Esophagus mucosa (tissue), 1 donor: Measurements from ENCODE around the gene SYNE2. TPM values are rescaled to one million over a fixed set of nuclear protein-coding genes. Genes with fewer than 3 reads are reported as not detected.
A peak's percentile ranks its signal among the peaks of the same experiment; 100 is the strongest.
"Not testable (repeated sequence)": the region's sequence is repeated elsewhere in the genome, so short reads cannot be mapped to it uniquely, and the experiment has no call there.

Experiments used
- ATAC-seq: fragments of 200-7000 bp; cut with Tn5 transposase; one replicate; pipeline ENCODE4 v1.9.1; 2020
- total RNA-seq: library from RNA; stranded (reverse); gene quantifications from one replicate; pipeline ENCODE4 v1.2.4, GENCODE V29; 2023
- donor health status: DM: yes; HTN: yes; CAD: no.

SYNE2 gene
- total RNA-seq, 1 donor from 2014 or later: 99.8 TPM

GRCh38 chr14:64082837-64083236 lies 230.0 kb downstream of the SYNE2 start:
- no peak for ATAC-seq

DNA sequence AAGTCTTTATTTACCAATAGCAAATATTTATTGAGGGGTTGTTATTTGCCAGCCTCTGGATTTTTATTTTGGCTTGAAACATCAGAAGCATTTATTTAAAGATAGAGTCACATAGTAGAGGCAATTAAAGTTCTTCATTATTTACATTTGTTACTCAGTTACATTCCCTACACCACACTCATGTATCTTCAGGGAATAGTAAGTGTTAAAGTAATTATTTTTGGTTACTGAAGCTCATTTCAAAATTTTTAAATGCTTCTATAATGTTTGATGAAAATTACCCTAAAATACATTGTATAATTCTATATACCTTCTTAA lies 235.8 kb downstream of the SYNE2 start:
- no peak for ATAC-seq

DNA sequence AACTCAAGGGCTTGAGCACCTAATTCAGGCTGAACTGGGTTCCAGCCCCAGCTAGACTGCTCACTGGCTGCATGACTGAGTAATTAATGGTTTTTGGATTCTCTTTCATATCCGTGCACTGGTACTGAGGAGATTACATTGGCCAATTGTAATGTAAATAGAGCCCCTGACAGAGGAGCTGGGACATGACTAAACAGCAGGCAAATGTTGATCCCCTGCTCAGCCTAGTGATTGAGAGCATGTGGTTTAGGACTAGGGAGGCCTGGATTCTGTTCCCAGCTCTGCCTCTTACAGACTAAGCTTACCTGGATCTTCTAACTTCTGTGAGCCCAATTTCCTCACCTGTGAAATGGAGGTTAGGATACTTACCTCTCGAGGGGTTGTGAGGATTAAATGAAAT lies 237.1 kb downstream of the SYNE2 start:
- peak; percentile 61 for ATAC-seq

GRCh38 chr14:64091217-64091616 lies 238.4 kb downstream of the SYNE2 start:
- ATAC-seq: no peak

DNA sequence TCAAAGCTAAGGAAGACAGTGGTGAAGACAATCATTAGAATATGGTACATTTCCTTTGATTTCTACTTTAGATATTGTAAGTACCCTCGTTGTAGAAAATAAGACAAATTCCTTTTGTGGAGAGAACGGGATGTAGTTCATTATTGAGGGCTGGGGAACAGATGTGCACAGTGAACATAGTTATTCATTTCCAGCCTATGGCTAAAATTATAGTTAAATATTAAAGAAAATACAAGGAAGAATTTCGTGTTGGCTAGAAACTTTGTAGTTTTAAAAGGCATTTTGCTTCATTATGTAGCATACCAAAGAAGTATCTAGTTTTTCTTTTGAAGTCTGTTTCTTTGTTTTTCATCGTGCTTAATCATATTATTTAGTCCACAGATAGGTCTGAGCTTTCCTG lies 239.5 kb downstream of the SYNE2 start:
- ATAC-seq: no peak

GRCh38 chr14:64092940-64093339 lies 240.1 kb downstream of the SYNE2 start:
- peak; percentile 89 for ATAC-seq

DNA sequence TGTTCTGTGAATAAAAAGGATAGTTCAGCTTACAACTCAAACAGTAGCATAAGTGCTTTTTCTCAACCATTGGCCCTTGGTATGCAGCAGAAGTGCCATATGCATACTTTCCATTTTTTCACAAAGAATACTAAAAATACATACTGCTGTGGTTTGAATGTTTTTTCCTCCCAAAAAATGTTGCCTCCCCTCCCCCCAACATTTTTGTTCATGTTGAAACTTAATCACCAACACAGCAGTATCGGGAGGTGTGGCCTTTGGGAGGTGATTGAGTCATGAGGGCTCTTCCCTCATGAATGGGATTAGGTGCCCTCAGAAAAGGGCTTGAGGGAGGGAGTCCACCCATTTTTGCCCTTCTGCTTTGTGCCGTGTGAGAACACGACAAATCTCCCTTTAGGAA lies 242.8 kb downstream of the SYNE2 start:
- peak; percentile 62 for ATAC-seq

- ATAC-seq: peak; percentile 15
Measured at GRCh38 chr14:64098120-64098519, 245.3 kb downstream of the SYNE2 start.

DNA sequence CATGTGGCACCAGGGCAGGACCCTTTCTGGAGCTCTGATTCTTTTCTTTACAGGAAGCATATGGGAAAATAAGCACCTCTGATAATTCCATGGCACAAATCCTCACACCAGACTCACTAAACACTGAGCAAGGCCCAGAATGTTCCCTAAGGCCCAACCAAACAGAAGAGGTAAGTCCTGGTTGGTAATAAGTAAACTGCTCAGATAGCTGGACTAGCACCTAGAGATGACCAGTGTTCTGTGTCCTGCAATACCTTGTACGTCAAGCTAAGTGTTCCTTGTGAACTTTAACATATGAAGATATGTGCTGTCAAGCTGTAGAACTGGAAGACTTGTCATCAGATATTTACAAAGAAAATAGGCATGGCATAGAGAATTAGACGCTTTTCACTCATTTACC lies 254.6 kb downstream of the SYNE2 start:
- ATAC-seq: peak; percentile 60

- ATAC-seq: no peak
Measured at GRCh38 chr14:64109819-64110554, 257.2 kb downstream of the SYNE2 start.

DNA sequence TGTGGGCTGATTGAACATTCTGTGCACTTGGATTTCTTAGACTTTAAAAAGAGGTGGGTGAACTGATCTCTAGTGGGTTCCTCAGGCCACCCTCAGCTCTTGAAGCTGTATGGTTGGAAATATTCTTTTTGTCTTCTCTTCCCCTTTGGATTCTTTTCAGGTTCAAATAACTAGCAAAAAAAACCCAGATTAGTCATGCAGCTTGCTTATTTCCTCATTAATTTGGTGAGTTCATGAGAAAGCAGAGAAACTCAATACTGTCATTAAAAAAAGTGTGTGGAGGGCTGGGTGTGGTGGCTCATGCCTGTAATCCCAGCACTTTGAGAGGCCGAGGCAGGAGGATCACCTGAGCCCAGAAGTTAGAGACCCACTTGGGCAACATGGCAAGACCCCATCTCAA lies 258.0 kb downstream of the SYNE2 start:
- no peak for ATAC-seq

GRCh38 chr14:64112867-64113678 lies 260.3 kb downstream of the SYNE2 start:
- peak; percentile 78 for ATAC-seq

- peak; percentile 72 for ATAC-seq
Measured at GRCh38 chr14:64114166-64114565, 261.4 kb downstream of the SYNE2 start.

DNA sequence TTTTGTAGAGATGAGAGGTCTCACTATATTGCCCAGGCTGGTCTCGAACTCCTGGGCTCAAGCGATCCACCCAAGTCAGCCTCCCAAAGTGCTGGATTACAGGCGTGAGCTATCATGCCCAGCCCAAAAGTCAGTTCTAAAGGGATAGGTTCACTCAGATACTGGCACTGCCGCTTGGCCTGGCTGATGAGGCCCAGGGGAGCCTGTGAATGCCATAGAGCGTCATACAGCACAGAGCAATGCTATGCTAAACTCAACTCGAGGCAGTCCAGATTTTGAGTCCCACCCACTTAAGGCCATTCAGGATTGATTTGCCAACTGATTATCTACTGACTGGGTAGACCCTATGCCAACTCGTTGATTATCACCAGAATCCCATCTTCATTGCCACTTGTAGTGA lies 262.0 kb downstream of the SYNE2 start:
- no peak for ATAC-seq

GRCh38 chr14:64115401-64115800 lies 262.6 kb downstream of the SYNE2 start:
- ATAC-seq: no peak

DNA sequence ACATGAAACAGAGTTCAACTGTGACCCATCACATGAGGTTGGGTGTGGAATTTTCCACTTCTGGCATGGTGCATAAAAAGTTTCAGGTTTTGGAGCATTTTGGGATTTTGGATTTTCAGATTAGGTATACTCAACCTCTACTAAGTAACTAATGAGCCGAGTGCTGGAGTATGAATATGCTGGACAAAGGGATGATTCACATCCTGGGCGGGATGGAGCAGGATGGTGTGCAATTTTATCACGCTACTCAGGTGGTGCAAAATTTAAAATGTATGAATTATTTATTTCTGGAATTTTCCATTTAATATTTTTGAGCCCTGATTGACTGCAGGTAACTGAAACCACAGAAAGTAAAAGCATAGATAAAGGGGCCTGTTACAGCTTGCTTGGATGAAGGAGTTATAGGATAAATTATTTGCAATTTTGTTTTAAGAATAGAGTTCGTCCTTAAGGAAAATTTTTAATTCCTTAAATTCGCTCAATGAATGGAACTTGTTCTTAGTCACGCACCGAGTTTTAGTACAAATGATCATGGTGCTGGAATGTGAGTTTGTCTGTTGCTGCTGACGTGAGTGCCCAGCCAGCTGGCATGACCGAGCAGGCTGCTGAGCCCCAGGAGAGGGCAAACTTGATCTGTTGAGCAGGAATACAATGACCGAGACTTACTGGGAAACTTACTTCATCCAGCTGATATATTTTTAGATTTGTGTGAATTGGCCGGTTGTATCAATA lies 265.0 kb downstream of the SYNE2 start:
- peak; percentile 87 for ATAC-seq

- ATAC-seq: not testable (repeated sequence)
Measured at GRCh38 chr14:64118403-64118742, 265.6 kb downstream of the SYNE2 start.

DNA sequence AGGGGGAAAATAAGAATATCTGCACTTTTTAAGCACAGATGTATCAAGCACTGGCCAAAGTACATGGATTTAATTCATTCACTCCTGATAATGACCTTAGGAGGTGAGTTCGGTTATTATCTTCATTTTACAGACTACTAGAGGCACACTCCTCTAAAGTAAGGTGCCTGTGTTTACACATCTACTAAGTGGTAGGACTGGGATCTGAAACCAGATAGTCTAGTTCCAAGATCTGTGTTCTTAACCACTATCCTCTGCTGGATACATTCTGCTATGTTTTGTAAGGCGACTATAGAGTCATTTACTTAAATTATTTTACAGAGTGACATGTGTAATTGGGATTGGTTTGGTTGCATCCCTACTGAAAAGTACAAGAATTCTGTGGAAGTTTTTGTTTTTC lies 266.1 kb downstream of the SYNE2 start:
- ATAC-seq: peak; percentile 82

GRCh38 chr14:64119500-64119899 lies 266.7 kb downstream of the SYNE2 start:
- no peak for ATAC-seq

DNA sequence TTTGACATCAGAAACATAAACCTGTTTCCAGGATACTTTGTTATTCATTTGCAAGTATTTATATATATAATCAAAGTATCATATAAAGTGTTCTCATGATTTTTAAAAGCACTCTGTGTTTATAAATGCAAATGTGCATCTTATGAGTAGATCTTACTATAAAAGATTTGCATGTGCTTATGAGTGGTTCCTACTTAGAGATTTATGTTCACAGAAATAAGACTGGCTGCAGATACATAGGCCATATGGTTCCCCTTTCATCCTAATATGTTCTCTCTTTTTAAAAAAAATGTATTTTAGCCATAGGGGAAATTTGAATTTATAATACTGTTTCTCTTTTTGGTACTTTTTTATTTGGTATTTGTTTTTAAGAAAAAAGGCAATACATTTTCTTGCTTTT lies 267.2 kb downstream of the SYNE2 start:
- ATAC-seq: no peak

DNA sequence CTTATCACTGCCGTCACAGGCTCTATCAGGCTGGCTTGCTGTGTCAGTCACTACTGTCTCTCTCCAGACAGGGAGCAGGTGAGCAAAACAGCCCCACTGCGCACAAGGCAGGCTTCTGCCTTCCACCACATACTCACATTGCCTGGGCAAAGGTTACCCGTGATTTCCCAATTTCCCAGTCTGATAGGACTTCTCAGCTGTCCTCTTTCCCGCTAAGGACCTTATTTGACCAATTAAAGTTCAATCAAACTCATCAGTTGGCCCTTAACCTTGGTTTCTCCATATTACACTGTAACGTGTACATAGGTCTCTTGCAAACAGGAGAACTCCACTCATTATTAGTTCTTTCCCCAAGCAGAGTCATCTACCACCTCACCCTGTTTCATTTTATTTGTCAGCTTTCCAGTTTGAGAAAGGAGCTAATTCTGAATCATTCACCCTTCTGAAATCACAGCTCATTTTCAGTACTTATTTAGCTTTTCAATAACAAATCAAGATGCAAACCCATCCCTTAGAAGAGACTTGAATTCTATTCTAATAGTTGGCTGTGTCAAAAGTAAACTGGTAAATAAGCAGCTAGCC lies 270.5 kb downstream of the SYNE2 start:
- ATAC-seq: no peak

- no peak for ATAC-seq
Measured at GRCh38 chr14:64125270-64125669, 272.5 kb downstream of the SYNE2 start.

GRCh38 chr14:64126548-64126947 lies 273.7 kb downstream of the SYNE2 start:
- ATAC-seq: no peak
